ENCODE measurements around the gene HPSE2.

HPSE2 gene

GRCh38 chr10:98825741-98826140, 409.9 kb downstream of the HPSE2 start:
- TF ChIP-seq TOX (CRISPR knock-in tag; IDR thresholded peaks at IDR 0.05; ENCODE audit: borderline replicate concordance) (no peak), CSDC2 (CRISPR knock-in tag; IDR thresholded peaks at IDR 0.05) (no peak), ZC3H10 (CRISPR knock-in tag; IDR thresholded peaks at IDR 0.05) (no peak), TCF4 (CRISPR knock-in tag; IDR thresholded peaks at IDR 0.05; ENCODE audit: borderline replicate concordance) (no peak), ZNF565 (CRISPR knock-in tag; conservative IDR thresholded peaks at IDR 0.05; ENCODE audit: low read depth) (no peak), BACH2 (CRISPR knock-in tag; IDR thresholded peaks at IDR 0.05; ENCODE audit: borderline replicate concordance) (no peak), OSR1 (CRISPR knock-in tag; IDR thresholded peaks at IDR 0.05) (no peak), ZFP3 (CRISPR knock-in tag; IDR thresholded peaks at IDR 0.05) (no peak), ZFP30 (CRISPR knock-in tag; IDR thresholded peaks at IDR 0.05) (no peak), ISL1 (CRISPR knock-in tag; IDR thresholded peaks at IDR 0.05) (no peak), CREB5 (CRISPR knock-in tag; IDR thresholded peaks at IDR 0.05; ENCODE audit: low read depth) (no peak), ARNTL (CRISPR knock-in tag; IDR thresholded peaks at IDR 0.05; ENCODE audit: borderline replicate concordance, low read depth) (no peak), ZNF8 (CRISPR knock-in tag; IDR thresholded peaks at IDR 0.05) (no peak), POU6F1 (CRISPR knock-in tag; IDR thresholded peaks at IDR 0.05; ENCODE audit: borderline replicate concordance, low read depth) (no peak), ESRRG (CRISPR knock-in tag; IDR thresholded peaks at IDR 0.05) (no peak)
- no peak for ATAC-seq

GRCh38 chr10:98817396-98817795, 418.3 kb downstream of the HPSE2 start:
- ATAC-seq: no peak
- TF ChIP-seq ZC3H10 (CRISPR knock-in tag; IDR thresholded peaks at IDR 0.05): no peak
- TF ChIP-seq ZNF565 (CRISPR knock-in tag; conservative IDR thresholded peaks at IDR 0.05; ENCODE audit: low read depth): no peak
- TF ChIP-seq CSDC2 (CRISPR knock-in tag; IDR thresholded peaks at IDR 0.05): no peak
- TF ChIP-seq OSR1 (CRISPR knock-in tag; IDR thresholded peaks at IDR 0.05): no peak
- TF ChIP-seq TOX (CRISPR knock-in tag; IDR thresholded peaks at IDR 0.05; ENCODE audit: borderline replicate concordance): no peak
- TF ChIP-seq TCF4 (CRISPR knock-in tag; IDR thresholded peaks at IDR 0.05; ENCODE audit: borderline replicate concordance): no peak
- no peak for TF ChIP-seq CREB5 (CRISPR knock-in tag; IDR thresholded peaks at IDR 0.05; ENCODE audit: low read depth)
- no peak for TF ChIP-seq CSRNP3 (CRISPR knock-in tag; IDR thresholded peaks at IDR 0.05)
- no peak for TF ChIP-seq ZNF8 (CRISPR knock-in tag; IDR thresholded peaks at IDR 0.05)
- no peak for TF ChIP-seq ZFP30 (CRISPR knock-in tag; IDR thresholded peaks at IDR 0.05)
- TF ChIP-seq BACH2 (CRISPR knock-in tag; IDR thresholded peaks at IDR 0.05; ENCODE audit: borderline replicate concordance): no peak
- no peak for TF ChIP-seq PATZ1 (CRISPR knock-in tag; IDR thresholded peaks at IDR 0.05; ENCODE audit: borderline replicate concordance)
- TF ChIP-seq ARNTL (CRISPR knock-in tag; IDR thresholded peaks at IDR 0.05; ENCODE audit: borderline replicate concordance, low read depth): no peak
- no peak for TF ChIP-seq ESRRG (CRISPR knock-in tag; IDR thresholded peaks at IDR 0.05)
- TF ChIP-seq TSHZ2 (CRISPR knock-in tag; IDR thresholded peaks at IDR 0.05): no peak
- no peak for TF ChIP-seq RARB (CRISPR knock-in tag; IDR thresholded peaks at IDR 0.05)
- no peak for TF ChIP-seq ZNF70 (CRISPR knock-in tag; IDR thresholded peaks at IDR 0.05)
- TF ChIP-seq PPARA (CRISPR knock-in tag; IDR thresholded peaks at IDR 0.05; ENCODE audit: borderline replicate concordance): no peak
- TF ChIP-seq SNAI2 (CRISPR knock-in tag; IDR thresholded peaks at IDR 0.05): no peak
